Hepatocyte (in vitro differentiated cells): ENCODE data around the gene PARVG. TPM values are rescaled to one million over a fixed set of nuclear protein-coding genes. Genes with fewer than 3 reads are reported as not detected.

Experiments
- DNase-seq: peaks from one replicate; pipeline ENCODE4 v3.0.0-alpha.2; 2016; ENCODE audit warnings: low spot score
- H2AFZ ChIP-seq: fragments of 200-600 bp; sonication (generic); 2 replicates; pipeline ENCODE4 v1.6.0; 2016; ENCODE audit warnings: antibody characterized with exemption, mild to moderate bottlenecking
- H3K27ac ChIP-seq: fragments of 200-600 bp; sonication (generic); 2 replicates; pipeline ENCODE4 v1.5.1; 2016; ENCODE audit warnings: mild to moderate bottlenecking
- H3K27me3 ChIP-seq: fragments of 200-600 bp; sonication (generic); 2 replicates; pipeline ENCODE4 v1.6.1; 2016
- H3K36me3 ChIP-seq: fragments of 200-600 bp; sonication (generic); replicated peaks from 2 replicates; pipeline ENCODE4 v1.5.1; 2016; ENCODE audit warnings: low read depth; ENCODE audit not compliant: insufficient read depth
- H3K4me1 ChIP-seq: fragments of 200-600 bp; sonication (generic); 2 replicates; pipeline ENCODE4 v1.5.1; 2016; ENCODE audit warnings: mild to moderate bottlenecking, moderate library complexity; ENCODE audit not compliant: insufficient read depth
- H3K4me2 ChIP-seq: fragments of 200-600 bp; sonication (generic); 2 replicates; pipeline ENCODE4 v1.6.0; 2016
- H3K4me3 ChIP-seq: fragments of 200-600 bp; sonication (generic); 2 replicates; pipeline ENCODE4 v1.5.1; 2016; ENCODE audit warnings: mild to moderate bottlenecking
- H3K79me2 ChIP-seq: fragments of 200-600 bp; sonication (generic); 2 replicates; pipeline ENCODE4 v1.6.0; 2017; ENCODE audit warnings: mild to moderate bottlenecking
- H3K9me2 ChIP-seq: fragments of 200-600 bp; sonication (generic); replicated peaks from 2 replicates; pipeline ENCODE4 v1.6.0; 2017; ENCODE audit warnings: mild to moderate bottlenecking; ENCODE audit not compliant: insufficient read depth
- H3K9me3 ChIP-seq: fragments of 200-600 bp; sonication (generic); 2 replicates; pipeline ENCODE4 v1.5.1; 2016; ENCODE audit warnings: low read depth, mild to moderate bottlenecking
- H4K20me1 ChIP-seq: fragments of 200-600 bp; sonication (generic); 2 replicates; pipeline ENCODE4 v1.6.0; 2016; ENCODE audit warnings: mild to moderate bottlenecking; ENCODE audit not compliant: insufficient read depth, poor library complexity, severe bottlenecking
- CTCF ChIP-seq: fragments of 200-600 bp; sonication (generic); IDR thresholded peaks from 2 replicates; pipeline ENCODE4 v1.5.1; 2016; ENCODE audit warnings: antibody characterized with exemption, mild to moderate bottlenecking; ENCODE audit not compliant: poor library complexity
- EZH2 ChIP-seq: fragments of 200-600 bp; sonication (generic); IDR thresholded peaks from 2 replicates; pipeline ENCODE4 v1.6.1; 2016; ENCODE audit warnings: antibody characterized with exemption, mild to moderate bottlenecking, borderline replicate concordance
- EZH2phosphoT487 ChIP-seq: fragments of 200-600 bp; sonication (generic); IDR thresholded peaks from one replicate; pipeline ENCODE4 v1.6.1; 2018; ENCODE audit warnings: antibody characterized with exemption, mild to moderate bottlenecking, low read depth, moderate library complexity; ENCODE audit not compliant: unreplicated experiment, severe bottlenecking
- WGBS: methylation state at CpG from one replicate; pipeline ENCODE4 v1.1.6; 2016; ENCODE audit warnings: low lambda C conversion rate; ENCODE audit errors: missing lambda C conversion rate; 5-methylcytosine and 5-hydroxymethylcytosine counted together
- polyA plus RNA-seq: library from polyadenylated mRNA; unstranded; fragments of >200 nt; fragmentation: Nextera tagmentation; extraction: Ambion mirVana; gene quantifications from 2 replicates; pipeline ENCODE4 v1.2.1, GENCODE V29; 2016
- total RNA-seq: library from RNA; depleted of rRNA; stranded (reverse); fragments of >200 nt; gene quantifications from 2 replicates; pipeline ENCODE4 v1.2.3, GENCODE V29; 2014

The PARVG gene
- total and polyA plus RNA-seq, 2 experiments from 2014 or later = 0.77 to 1.00 TPM

GRCh38 chr22:44179989-44180705, 578 bp upstream of the PARVG start:
- DNase-seq = no peak
- TF ChIP-seq CTCF (no peak), EZH2 (no peak), EZH2phosphoT487 (no peak)
- Histone ChIP-seq H3K27ac (no peak overlapping the region), H3K9me2 (no peaks in the 10 kb centered on the region), H4K20me1 (no peaks in the 10 kb centered on the region), H2AFZ (no peak overlapping the region), H3K36me3 (no peaks in the 10 kb centered on the region), H3K4me3 (no peak overlapping the region), H3K27me3 (no peaks in the 10 kb centered on the region), H3K4me2 (no peak overlapping the region), H3K79me2 (no peaks in the 10 kb centered on the region), H3K4me1 (no peaks in the 10 kb centered on the region), H3K9me3 (no peaks in the 10 kb centered on the region)
- WGBS = 91% methylated on average over 6 of the region's 6 CpGs

GRCh38 chr22:44181033-44181911, 547 bp downstream of the PARVG start:
- H3K4me1 ChIP-seq = no peaks in the 10 kb centered on the region
- TF ChIP-seq EZH2phosphoT487 (no peak), EZH2 (no peak), CTCF (no peak)
- H3K4me3 ChIP-seq = no peak overlapping the region
- H2AFZ ChIP-seq = no peak overlapping the region
- WGBS = 81% methylated on average over 35 of the region's 40 CpGs
- no peaks in the 10 kb centered on the region for H3K27me3 ChIP-seq
- no peaks in the 10 kb centered on the region for H3K36me3 ChIP-seq
- H3K27ac ChIP-seq = no peak overlapping the region
- H4K20me1 ChIP-seq = no peaks in the 10 kb centered on the region
- H3K9me2 ChIP-seq = no peaks in the 10 kb centered on the region
- DNase-seq = no peak
- no peaks in the 10 kb centered on the region for H3K9me3 ChIP-seq
- H3K4me2 ChIP-seq = no peak overlapping the region
- H3K79me2 ChIP-seq = no peaks in the 10 kb centered on the region

GRCh38 chr22:44181912-44182587, 1.3 kb downstream of the PARVG start:
- WGBS = 91% methylated on average over 13 of the region's 17 CpGs
- no peaks in the 10 kb centered on the region for H3K4me1 ChIP-seq
- no peak for DNase-seq
- H3K79me2 ChIP-seq = no peaks in the 10 kb centered on the region
- H3K27me3 ChIP-seq = no peaks in the 10 kb centered on the region
- H3K9me3 ChIP-seq = no peaks in the 10 kb centered on the region
- H3K9me2 ChIP-seq = no peaks in the 10 kb centered on the region
- H3K36me3 ChIP-seq = no peaks in the 10 kb centered on the region
- no peaks in the 10 kb centered on the region for H4K20me1 ChIP-seq
- no peak overlapping the region for H3K4me3 ChIP-seq
- no peak overlapping the region for H3K27ac ChIP-seq
- H3K4me2 ChIP-seq = no peak overlapping the region
- no peak for TF ChIP-seq CTCF
- no peak for TF ChIP-seq EZH2phosphoT487
- TF ChIP-seq EZH2 = no peak
- no peak overlapping the region for H2AFZ ChIP-seq
